Keratinocyte (primary cell): ENCODE results near the gene COL8A2.

Experiments
- EZH2 ChIP-seq: IDR thresholded peaks from one replicate; pipeline ENCODE4 v1.6.1; 2012; ENCODE audit warnings: inconsistent platforms, mild to moderate bottlenecking, low read length, moderate library complexity
- TF ChIP-seq, protein P1 (sequence below), 3 experiments: IDR thresholded peaks in 1 of 3; conservative IDR thresholded peaks in 1 of 3; optimal IDR thresholded peaks in 1 of 3; 2 replicates in 2 of 3; 3 replicates in 1 of 3; pipeline versions ENCODE3 to v1.5.1; 2011; ENCODE audit warnings: low read length in 3 of 3, mild to moderate bottlenecking in 3 of 3, moderate library complexity in 2 of 3, control low read depth in 1 of 3, inconsistent platforms in 1 of 3; ENCODE audit not compliant: insufficient read depth in 2 of 3; ENCODE audit errors: extremely low read depth in 1 of 3

- TF ChIP-seq, protein P1, sequence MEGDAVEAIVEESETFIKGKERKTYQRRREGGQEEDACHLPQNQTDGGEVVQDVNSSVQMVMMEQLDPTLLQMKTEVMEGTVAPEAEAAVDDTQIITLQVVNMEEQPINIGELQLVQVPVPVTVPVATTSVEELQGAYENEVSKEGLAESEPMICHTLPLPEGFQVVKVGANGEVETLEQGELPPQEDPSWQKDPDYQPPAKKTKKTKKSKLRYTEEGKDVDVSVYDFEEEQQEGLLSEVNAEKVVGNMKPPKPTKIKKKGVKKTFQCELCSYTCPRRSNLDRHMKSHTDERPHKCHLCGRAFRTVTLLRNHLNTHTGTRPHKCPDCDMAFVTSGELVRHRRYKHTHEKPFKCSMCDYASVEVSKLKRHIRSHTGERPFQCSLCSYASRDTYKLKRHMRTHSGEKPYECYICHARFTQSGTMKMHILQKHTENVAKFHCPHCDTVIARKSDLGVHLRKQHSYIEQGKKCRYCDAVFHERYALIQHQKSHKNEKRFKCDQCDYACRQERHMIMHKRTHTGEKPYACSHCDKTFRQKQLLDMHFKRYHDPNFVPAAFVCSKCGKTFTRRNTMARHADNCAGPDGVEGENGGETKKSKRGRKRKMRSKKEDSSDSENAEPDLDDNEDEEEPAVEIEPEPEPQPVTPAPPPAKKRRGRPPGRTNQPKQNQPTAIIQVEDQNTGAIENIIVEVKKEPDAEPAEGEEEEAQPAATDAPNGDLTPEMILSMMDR (optimal IDR thresholded peaks at IDR 0.05 in 1 of 3, IDR thresholded peaks at IDR 0.05 in 1 of 3, conservative IDR thresholded peaks at IDR 0.05 in 1 of 3; ENCODE audit: extremely low read depth in 1 of 3, insufficient read depth in 2 of 3, low read length in 3 of 3), result no peak
- TF ChIP-seq EZH2, result no peak
Measured at GRCh38 chr1:36168514-36168913, 43.5 kb upstream of the COL8A2 start.
